ENCODE results near the gene EYA3.
"Not testable (repeated sequence)": the region's sequence is repeated elsewhere in the genome, so short reads cannot be mapped to it uniquely, and the experiment has no call there.

EYA3 gene

DNA sequence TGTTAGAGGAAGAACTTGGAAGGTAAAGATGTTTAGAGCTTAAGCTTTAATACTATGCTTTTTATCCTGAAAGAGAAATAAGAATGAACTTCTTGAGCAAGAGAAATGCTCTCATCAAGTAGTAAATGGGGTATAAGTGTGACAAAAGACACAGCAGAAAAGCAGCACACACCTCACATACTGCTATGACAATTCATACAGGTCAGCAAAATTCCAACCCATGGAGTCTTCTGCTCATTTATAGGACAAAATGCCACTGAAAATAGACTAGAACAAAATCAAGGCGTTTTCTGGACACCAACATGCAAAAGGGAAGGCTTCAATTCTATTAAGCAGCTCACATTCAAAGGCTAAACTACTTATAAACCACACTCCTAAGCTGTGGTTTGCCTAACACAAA lies 61.2 kb downstream of the EYA3 start:
- FAIRE-seq = no peak

- FAIRE-seq = no peak
These were observed 62.1 kb downstream of the EYA3 start for GRCh38 chr1:28026329-28026728.

DNA sequence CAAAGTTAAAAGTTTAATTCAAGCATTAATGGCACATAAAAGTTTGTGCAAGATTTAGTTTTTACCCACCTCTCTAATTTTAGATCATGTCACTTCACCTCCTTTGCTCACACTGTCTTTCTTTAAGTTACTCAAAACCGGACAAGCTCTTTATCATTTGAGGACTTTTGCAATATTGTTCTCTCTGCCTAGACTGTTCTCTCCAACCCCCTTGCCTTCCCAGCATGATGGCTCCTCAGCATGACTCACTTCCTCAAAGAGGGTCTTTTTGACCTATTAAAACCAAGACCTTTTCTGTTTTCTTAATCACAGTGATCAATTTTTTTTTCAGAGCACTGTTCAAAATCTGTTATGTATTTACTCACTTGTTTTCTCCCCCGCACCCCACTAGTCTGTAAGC lies 67.3 kb downstream of the EYA3 start:
- FAIRE-seq = no peak

GRCh38 chr1:28010969-28011368 lies 77.4 kb downstream of the EYA3 start:
- FAIRE-seq = no peak

DNA sequence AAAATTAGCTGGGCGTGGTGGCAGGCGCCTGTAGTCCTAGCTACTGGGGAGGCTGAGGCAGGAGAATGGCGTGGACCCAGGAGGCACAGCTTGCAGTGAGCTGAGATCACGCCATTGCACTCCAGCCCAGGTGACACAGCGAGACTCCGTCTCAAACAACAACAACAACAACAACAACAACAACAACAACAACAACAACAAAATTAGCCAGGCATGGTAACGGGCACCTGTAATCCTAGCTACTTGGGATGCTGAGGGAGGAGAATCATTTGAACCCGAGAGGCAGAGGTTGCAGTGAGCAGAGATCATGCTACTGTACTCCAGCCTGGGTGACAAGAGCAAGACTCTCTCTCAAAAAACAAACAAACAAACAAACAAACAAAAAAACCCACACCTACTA lies 85.3 kb downstream of the EYA3 start:
- not testable (repeated sequence) for FAIRE-seq

DNA sequence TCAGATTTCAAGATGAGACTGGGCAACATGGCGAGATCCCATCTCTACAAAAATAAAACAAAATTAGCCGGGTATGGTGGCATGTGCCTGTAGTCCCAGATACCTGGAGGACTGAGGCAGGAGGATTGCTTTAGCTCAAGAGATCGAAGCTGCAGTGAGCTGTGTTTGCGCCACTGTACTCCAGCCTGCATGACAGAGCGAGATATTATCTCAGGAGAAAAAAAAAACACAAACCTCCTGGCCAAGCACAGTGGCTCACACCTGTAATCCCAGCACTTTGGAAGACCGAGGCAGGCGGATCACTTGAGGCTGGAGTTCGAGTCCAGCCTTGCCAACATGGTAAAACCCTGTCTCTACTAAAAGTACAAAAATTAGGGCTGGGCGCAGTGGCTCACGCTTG lies 85.8 kb downstream of the EYA3 start:
- no peak for FAIRE-seq

GRCh38 chr1:27999055-27999454 lies 89.4 kb downstream of the EYA3 start:
- FAIRE-seq = no peak

DNA sequence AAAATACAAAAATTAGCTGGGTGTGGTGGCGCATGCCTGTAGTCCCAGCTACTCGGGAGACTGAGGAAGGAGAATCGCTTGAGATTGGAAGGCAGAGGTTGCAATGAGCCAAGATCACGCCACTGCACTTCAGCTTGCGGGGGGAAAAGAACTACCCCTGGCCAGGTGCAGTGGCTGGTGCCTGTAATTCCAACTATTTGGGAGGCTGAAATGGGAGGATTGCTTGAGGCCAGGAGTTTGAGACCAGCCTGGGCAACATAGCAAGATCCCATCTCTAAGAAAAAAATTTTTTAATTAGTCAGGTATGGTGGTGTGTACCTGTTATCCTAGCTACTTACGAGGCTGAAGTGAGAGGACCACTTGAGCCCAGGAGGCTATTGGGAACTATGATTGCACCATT lies 93.9 kb downstream of the EYA3 start:
- FAIRE-seq = not testable (repeated sequence)

- FAIRE-seq = no peak
These were observed 94.3 kb downstream of the EYA3 start for GRCh38 chr1:27994060-27994459.

DNA sequence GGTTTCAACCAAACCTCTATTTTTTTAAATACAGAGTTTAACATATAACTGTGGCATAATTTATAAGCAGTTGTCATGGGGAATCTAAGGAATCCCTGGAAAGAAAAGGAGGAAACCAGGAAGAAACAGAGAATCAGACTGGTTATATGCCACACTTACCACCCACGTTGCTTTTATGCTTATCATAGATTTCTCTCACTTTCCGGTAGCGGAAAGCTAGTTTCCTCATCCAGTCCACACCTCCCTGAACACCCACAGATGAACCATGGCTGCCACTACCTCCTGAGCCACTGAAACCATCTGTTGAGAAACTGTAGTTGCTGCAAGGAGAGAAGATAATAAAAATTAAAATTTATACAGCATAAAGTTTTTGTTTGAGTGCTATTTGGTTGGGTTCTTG lies 95.2 kb downstream of the EYA3 start:
- no peak for FAIRE-seq

DNA sequence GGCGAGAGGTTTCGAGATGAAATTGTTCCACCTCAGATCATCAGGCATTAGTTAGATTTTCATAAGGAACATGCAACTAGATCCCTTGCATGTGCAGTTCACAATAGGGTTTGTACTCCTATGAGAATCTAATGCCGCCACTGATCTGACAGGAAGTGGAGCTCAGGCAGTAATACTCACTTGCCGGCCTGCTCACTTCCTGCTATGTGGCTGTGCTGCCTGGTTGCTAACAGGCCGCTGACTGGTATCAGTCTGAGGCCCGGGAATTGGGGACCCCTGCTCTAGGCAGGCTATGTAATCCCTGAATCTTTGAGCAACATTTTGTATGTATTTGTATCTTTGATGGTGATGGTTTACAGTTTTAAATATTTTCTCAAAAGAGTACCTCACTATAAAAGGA lies 96.1 kb downstream of the EYA3 start:
- FAIRE-seq = no peak

GRCh38 chr1:27990920-27991537 lies 97.4 kb downstream of the EYA3 start:
- FAIRE-seq = no peak

GRCh38 chr1:27981145-27981544 lies 107.3 kb downstream of the EYA3 start:
- FAIRE-seq = no peak

DNA sequence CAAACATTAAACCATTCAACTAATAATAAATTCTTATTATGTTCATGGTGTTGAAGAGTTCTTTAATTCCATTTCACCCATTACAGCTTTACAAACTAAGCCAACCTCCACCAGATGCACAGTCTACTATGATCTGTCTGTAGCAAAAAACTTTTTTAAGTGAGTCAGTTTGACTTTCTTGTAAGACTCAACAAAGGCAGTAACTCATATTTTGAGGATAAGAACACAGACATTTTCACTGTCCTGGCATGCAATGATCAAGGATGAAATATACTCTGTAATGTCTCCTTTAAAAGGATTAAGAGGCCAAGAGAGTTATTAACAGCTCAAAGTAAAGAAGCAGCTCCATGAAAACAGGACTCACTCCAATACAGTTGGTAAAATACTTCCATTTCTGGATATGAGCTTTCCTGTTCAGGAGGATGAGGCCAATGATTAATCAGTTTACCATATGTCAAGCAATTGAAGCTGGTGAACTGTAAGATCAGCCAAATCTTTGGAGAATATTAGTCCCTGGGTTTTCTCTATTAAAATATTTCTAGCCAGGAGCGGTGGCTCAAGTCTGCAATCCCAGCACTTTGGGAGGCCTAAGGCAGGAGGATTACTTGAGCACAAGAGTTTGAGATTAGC lies 108.1 kb downstream of the EYA3 start:
- no peak for FAIRE-seq

DNA sequence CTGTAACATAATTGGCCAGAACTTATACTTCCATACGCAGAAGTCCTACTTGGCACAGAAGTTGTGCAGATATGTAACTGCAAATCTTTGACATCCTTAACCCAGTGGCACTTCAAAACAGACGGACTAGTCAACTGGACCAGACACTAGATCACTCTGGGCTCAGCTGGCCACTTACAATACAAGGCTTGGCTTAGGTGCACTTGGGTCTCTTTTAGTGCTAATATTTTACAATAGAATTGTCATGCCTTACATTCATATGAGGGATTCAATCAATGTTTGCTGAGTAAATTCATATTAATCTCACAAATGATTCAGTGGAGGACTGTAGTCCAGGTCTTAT lies 108.6 kb downstream of the EYA3 start:
- no peak for FAIRE-seq

GRCh38 chr1:27979151-27979858 lies 109.1 kb downstream of the EYA3 start:
- no peak for FAIRE-seq

GRCh38 chr1:27974417-27974781 lies 114.0 kb downstream of the EYA3 start:
- FAIRE-seq = no peak

DNA sequence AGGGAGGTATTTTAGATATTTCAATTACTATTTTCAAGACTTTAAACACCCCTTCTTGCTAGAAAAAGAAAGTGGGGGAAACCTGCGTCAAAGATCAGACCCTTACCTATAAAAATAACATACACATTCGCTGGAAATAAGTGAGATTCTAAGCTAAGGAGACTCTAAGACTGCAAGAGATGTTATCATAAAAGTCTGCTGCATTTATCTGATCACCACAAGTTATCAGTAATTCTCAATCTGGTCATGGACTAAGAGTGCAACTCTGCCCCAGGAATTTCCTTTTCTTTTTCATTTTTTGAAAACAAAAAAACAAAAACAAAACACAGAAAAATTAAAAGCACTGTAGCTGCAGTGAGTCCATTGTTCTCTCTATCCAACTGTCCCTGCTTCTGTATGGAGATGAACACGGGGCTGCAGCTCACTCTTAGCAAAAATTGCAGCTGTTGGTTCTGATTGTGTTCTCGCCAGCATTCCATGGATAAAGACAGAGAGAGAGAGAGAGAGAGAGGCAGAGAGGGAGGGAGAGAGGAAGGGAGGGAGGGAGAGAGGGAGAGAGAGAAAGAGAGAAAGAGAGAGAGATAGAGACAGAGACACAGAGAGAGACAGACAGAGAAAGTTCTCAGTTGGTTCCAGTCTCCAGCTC lies 114.5 kb downstream of the EYA3 start:
- FAIRE-seq = no peak

- no peak for FAIRE-seq
These were observed 116.3 kb downstream of the EYA3 start for GRCh38 chr1:27972141-27972540.

- FAIRE-seq = no peak
These were observed 116.7 kb downstream of the EYA3 start for GRCh38 chr1:27971674-27972073.

DNA sequence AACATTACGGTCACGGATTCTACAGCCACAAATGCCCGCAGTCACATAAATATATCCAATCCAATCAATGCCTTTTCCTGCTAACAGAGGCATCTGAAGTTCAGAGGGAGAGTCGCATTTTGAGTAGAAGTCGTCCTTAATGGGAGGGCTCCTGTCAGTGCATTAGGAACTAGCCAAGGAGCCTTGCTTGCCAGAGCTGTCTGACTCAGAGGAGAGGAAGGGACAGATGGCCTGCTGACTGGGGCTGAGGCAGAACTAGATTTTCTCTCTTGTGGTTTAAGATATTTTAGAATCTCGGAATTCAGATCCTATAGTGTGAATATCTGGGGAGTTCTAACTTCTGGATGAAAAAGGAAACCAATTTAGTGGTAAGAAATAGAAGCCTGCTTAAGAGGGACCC lies 118.0 kb downstream of the EYA3 start:
- FAIRE-seq = no peak

DNA sequence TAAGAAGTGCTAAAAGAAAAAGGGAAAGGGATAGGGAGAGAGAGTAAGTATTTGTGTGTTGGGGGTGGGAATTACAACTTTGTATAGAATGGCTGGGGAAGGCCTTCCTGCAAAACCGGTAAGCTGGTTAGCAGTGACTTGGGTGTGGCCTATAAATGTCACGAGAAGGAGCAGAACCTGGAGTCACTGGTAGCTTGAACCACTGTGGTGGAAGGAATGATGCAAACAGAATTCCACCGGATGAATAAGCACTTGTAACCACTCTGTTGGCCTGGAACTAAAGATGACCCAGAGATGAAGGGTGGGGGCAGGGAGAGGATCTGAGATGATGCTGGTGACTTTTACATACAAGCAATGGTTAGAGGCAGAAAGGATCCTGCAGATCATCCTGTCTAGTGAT lies 119.7 kb downstream of the EYA3 start:
- FAIRE-seq = no peak

- FAIRE-seq = no peak
These were observed 120.4 kb downstream of the EYA3 start for GRCh38 chr1:27967884-27968466.
